ENCODE results near the gene PWWP3B.
"Not testable (repeated sequence)": the region's sequence is repeated elsewhere in the genome, so short reads cannot be mapped to it uniquely, and the experiment has no call there.

The PWWP3B gene

DNA sequence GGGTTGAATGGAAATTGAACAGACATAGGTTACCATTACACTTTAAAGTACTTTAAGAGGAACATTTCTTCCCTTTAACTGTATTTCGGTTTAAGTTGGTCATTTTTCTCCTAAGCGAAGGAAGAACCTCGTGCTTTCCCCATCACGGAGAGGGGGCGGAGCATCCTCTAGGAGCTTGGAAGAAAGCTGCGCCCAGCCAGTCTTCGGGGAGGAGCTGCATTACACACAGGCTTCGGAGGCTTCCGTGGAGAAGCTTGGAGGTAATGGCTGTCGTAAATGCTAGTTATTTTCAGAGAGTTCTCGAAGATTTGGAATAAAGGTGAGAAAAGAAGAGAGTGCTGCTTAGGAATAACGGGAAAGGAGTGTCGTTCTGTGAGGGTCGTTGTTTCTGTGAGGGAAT is at the start of gene PWWP3B:
Gene PWWP3B, plus strand, starts transcription at position 199 of the 400 bp plus-strand sequence. CDS start 37,128 bp downstream, outside the sequence.
- DNase-seq = peak in 24 of 56 donors; percentile 0 to 41 (median 6)

GRCh38 chrX:106139048-106139447 is 29.1 kb upstream of the PWWP3B start:
- DNase-seq = peak in 1 of 56 donors; percentile 0

DNA sequence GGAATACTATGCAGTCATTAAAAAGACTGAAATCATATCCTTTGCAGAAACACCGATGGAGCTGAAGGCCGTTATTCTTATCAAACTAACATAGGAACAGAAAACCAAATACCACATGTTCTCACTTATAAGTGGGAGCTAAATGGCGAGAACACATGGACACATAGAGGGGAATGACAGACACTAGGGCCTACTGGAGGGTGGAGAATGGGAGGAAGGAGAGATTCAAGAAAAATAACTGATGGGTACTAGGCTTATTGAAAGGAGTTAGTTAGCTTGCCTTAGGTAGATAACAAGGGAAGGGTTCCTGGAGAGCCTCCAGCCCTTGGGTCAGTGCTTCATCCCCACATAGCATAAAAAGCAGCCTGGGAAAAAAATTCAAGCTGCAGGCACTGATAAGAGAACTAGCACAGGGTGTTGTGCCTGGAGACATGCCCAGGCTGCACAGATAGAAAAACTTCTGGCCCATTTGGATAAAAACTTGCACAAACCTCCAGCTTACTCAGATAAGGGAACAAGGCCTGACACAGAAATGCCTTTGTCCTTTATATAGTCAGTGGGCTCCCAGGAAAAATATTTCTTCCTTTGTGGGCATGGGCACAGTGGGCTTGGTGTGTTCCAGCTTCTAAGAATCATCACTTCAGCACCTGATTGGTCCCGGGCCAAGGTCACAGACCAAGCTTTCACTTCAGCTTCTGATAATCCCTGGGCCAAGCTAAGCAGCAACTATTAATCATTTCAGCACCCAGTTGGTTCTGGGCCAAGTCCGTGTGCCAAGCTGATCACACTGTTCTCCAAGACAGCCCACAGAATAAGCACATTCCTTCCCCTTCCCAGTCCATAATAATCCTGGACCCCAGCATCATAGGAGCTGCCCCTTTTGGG is 23.1 kb upstream of the PWWP3B start:
- no peak for DNase-seq

DNA sequence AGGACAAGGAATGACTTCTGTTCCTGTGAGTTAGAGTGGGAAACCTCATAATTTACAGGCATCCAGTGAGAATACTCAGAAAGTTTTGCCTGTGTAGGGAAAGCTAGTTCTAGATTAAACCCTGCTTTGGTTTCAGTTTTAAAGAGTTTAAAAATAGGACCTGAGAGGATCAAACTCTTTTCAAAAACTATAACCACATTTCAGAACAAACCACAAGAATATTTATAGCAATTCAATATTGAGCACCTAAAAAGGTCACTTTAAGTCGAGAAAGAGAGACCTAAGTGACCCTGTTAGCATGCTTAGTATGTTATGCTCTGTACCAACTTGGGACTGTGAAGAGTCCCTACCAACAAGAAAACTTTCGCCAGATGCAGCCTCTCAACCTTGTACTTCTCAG is 17.4 kb upstream of the PWWP3B start:
- DNase-seq = no peak

DNA sequence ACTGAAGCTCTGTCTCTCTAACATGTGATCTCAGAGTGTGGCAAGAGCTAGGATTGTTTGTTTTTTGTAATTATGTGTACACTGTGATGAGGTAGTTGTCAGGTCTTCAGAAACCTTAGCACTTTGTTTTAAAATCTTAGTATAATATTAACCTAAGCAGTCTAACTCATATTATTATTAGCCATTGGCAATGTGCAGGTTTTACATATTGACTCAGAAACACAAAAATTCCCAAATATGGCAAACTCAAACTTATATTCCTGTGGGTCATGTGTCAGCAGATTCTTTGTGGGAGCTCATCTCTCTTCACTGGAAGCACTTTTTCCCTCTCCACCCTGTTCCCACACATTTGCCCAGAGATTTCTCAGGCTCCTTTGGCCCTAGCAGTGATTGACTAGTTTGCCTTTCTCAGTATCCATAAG is 8.2 kb upstream of the PWWP3B start:
- no peak for DNase-seq

DNA sequence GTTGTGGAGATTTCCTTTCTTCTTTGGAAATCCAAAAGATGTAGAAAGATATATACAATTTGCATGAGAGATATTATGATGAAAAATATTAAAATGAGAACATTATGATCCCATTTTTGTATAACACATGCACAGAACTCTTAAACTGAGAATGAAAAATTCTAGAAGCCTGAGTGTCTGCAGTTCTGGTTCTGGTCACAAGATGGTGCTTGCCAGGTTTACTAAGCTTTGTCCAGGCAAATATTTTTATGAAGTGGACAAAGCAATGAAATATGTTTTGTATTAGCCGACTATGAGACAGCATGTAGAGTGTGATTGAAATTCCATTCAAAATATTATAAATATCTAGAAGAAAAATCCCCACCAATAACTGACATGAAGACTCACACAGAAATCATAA is 2.2 kb downstream of the PWWP3B start:
- DNase-seq = peak in 2 of 56 donors; percentile 1 to 24

DNA sequence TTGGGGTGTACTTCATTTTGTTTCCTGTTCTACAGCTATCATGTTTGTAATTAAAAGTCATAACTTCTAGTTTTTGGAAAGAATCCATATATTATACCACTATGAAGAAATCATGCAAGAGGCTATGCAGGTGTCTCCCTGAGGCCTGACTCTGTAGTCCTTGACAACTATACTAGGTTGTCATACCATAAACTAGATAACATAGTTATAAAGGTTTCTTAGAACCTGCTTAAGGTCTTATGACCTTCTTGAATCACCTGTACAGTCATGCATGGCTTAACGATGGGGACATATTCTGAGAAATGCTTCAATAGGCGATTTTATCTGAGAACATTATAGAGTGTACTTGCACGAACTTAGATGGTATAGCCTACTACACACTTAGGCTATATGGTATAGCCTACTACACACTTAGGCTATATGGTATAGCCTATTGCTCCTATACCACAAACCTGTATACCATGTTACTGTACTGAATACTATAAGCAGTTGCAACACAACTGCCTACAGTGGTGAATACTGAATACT is 3.3 kb downstream of the PWWP3B start:
- DNase-seq = no peak

DNA sequence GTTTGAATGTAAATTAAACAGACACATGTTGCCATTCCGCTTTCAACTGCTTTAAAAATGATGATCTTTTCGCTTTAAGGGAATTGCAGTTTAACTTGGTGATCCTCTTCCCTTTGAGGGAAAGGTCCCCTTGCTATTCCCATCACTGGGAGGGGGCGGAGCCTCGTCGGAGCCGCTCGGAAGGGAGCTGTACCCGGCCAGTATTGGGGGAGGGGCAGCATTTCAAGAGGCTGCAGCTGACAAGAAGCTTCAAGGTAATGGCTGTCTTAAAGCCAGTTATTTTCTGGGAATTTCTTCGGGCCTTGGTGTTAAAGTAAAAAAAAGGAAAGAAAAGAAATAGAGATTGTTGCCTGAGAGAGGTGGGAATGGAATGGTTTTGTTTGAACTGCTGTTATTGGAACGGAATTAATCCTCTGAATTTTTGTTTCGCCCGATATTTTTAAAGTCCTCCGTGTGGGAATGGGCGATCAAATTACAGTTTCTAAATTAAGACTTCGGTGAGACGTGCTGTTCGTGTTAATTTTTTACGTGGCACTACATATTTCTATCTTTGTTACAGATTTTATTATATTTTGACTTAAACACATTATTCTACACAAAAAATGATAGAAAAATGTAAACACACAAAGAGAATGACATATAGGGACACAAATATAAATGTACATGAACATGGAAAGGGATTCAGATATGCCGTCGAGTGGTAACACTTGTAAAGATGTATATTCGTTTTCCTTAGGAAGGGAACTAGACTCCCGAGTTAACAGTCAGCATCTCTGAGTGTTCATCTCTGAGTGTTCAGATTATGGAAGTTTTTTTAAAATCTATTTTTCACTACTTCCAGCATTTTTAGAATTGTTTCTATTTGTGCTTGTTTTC is 9.2 kb downstream of the PWWP3B start:
- DNase-seq = peak in 46 of 56 donors; percentile 0 to 69 (median 26)

- DNase-seq = no peak
Observed at GRCh38 chrX:106177982-106178321, 9.8 kb downstream of the PWWP3B start.

GRCh38 chrX:106178826-106179225 is 10.7 kb downstream of the PWWP3B start:
- no peak for DNase-seq

- not testable (repeated sequence) for DNase-seq
Observed at GRCh38 chrX:106183685-106184084, 15.6 kb downstream of the PWWP3B start.

- DNase-seq = no peak
Observed at GRCh38 chrX:106201502-106202178, 33.5 kb downstream of the PWWP3B start.

DNA sequence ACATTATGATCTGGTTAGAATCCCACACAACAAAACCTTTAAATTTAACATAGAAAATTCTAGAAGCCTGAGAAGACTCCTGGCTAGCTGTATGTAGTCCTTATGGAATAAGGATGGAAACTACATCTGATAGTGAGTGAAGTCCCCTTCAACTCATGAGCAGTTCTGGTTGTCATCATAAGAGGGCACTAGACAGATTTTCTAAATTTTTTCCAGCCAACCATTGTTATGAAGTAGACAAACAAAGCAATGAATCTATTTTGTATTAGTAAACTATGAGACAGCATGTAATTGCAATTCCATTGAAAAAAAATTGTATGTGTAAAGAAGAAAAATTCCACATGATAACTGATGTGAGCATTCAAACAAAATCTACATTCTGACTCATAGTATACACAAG is 35.2 kb downstream of the PWWP3B start:
- DNase-seq = no peak

DNA sequence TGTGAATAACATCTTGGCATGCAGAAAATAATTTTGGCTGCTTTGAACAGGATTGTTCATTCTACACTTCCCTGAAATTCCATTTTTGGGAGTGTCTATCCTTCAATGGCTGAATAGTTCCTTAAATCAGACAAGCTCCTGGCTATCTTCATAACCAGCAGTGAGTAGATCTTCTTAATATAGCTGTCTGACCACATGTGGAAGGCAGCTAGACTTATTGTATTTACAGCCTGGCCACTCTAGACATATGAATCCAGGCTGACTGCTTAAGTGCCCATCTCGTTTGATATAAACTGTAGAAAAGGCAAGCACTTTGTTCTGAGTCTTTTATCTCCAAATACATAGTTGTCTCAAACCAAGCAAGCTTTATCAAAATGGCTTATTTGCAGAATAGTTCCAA is 40.0 kb downstream of the PWWP3B start:
- DNase-seq = no peak
